ENCODE results near the gene SLC25A25.
"Not testable (repeated sequence)": the region's sequence is repeated elsewhere in the genome, so short reads cannot be mapped to it uniquely, and the experiment has no call there.

The SLC25A25 gene

GRCh38 chr9:128098297-128099230 is 30.5 kb downstream of the SLC25A25 start:
- peak; percentile 97 for DNase-seq

- DNase-seq, result no peak
These were observed 31.3 kb downstream of the SLC25A25 start for GRCh38 chr9:128099231-128099931.

GRCh38 chr9:128099932-128100491 is 32.0 kb downstream of the SLC25A25 start:
- no peak for DNase-seq

GRCh38 chr9:128100581-128100980 is 32.5 kb downstream of the SLC25A25 start:
- DNase-seq, result no peak

GRCh38 chr9:128101231-128101661 is 33.2 kb downstream of the SLC25A25 start:
- DNase-seq, result no peak

GRCh38 chr9:128101690-128102089 is 33.7 kb downstream of the SLC25A25 start:
- DNase-seq, result no peak

- DNase-seq, result no peak
These were observed 34.2 kb downstream of the SLC25A25 start for GRCh38 chr9:128102196-128102595.

- DNase-seq, result no peak
These were observed 35.0 kb downstream of the SLC25A25 start for GRCh38 chr9:128102861-128103588.

- no peak for DNase-seq
These were observed 35.5 kb downstream of the SLC25A25 start for GRCh38 chr9:128103589-128103962.

GRCh38 chr9:128104171-128104618 is 36.2 kb downstream of the SLC25A25 start:
- DNase-seq, result no peak

GRCh38 chr9:128105538-128106175 is 37.6 kb downstream of the SLC25A25 start:
- DNase-seq, result no peak

GRCh38 chr9:128106181-128106939 is 38.3 kb downstream of the SLC25A25 start:
- no peak for DNase-seq

- DNase-seq, result no peak
These were observed 39.0 kb downstream of the SLC25A25 start for GRCh38 chr9:128106940-128107467.

- DNase-seq, result no peak
These were observed 39.6 kb downstream of the SLC25A25 start for GRCh38 chr9:128107468-128108268.

- DNase-seq, result no peak
These were observed 40.4 kb downstream of the SLC25A25 start for GRCh38 chr9:128108269-128109049.

GRCh38 chr9:128109050-128109709 is 41.1 kb downstream of the SLC25A25 start:
- DNase-seq, result no peak

- not testable (repeated sequence) for DNase-seq
These were observed 43.7 kb downstream of the SLC25A25 start for GRCh38 chr9:128111726-128112125.

GRCh38 chr9:128113526-128114325 is 45.7 kb downstream of the SLC25A25 start:
- no peak for DNase-seq
